Aorta (tissue), 5 donors: ENCODE data around the gene OR6V1. TPM values are rescaled to one million over a fixed set of nuclear protein-coding genes. Genes with fewer than 3 reads are reported as not detected.
A peak's percentile ranks its signal among the peaks of the same experiment; 100 is the strongest.

ENCODE experiments used
- ATAC-seq: fragments of 200-7000 bp; cut with Tn5 transposase; one replicate; pipeline ENCODE4 v1.9.1; 2022; ENCODE audit warnings: moderate library complexity; ENCODE audit not compliant: low FRiP score
- DNase-seq, 2 donors: peaks; one replicate each; pipeline ENCODE4 v3.0.0-alpha.2; 2020
- H3K27ac ChIP-seq, 2 donors: one replicate each; pipeline ENCODE4 v1.5.1; 2013; ENCODE audit warnings: low read length in 2 of 2, mild to moderate bottlenecking in 2 of 2, moderate library complexity in 2 of 2, control low read depth in 1 of 2, inconsistent platforms in 1 of 2, low read depth in 1 of 2
- H3K27me3 ChIP-seq, 2 donors: one replicate each; pipeline ENCODE4 v1.6.1; 2013; ENCODE audit warnings: control low read depth in 1 of 2, low read length in 1 of 2, mild to moderate bottlenecking in 1 of 2, moderate library complexity in 1 of 2; ENCODE audit not compliant: insufficient read depth in 2 of 2, control insufficient read depth in 1 of 2
- H3K36me3 ChIP-seq, 2 donors: one replicate each; pipeline ENCODE4 v1.6.1; 2013; ENCODE audit warnings: control low read depth in 1 of 2, low read length in 1 of 2, mild to moderate bottlenecking in 1 of 2; ENCODE audit not compliant: insufficient read depth in 2 of 2, control insufficient read depth in 1 of 2
- H3K4me1 ChIP-seq, 2 donors: one replicate each; pipeline ENCODE4 v1.6.1; 2013; ENCODE audit warnings: low read length in 2 of 2, control low read depth in 1 of 2, mild to moderate bottlenecking in 1 of 2, moderate library complexity in 1 of 2; ENCODE audit not compliant: insufficient read depth in 2 of 2, control insufficient read depth in 1 of 2
- H3K4me3 ChIP-seq, 2 donors: one replicate each; pipeline ENCODE4 v1.5.1; 2013; ENCODE audit warnings: low read length in 2 of 2, control low read depth in 1 of 2, mild to moderate bottlenecking in 1 of 2
- H3K9me3 ChIP-seq: one replicate; pipeline ENCODE4 v1.6.1; 2013; ENCODE audit warnings: mild to moderate bottlenecking, low read length; ENCODE audit not compliant: control insufficient read depth
- WGBS, 2 donors: extraction: QIAGEN DNeasy Blood & Tissue Kit; methylation state at CpG; one replicate each; pipeline ENCODE4 v1.1.7; 2013; 5-methylcytosine and 5-hydroxymethylcytosine counted together
- intact Hi-C, 2 donors: fragments of 100-400 bp; cut with DNase I; formaldehyde crosslinking; loops; one replicate each; pipeline versions ENCODE4 v1.14.2 to v1.15.0; 2022
- long read RNA-seq, 2 donors: library from polyadenylated mRNA; unstranded; transcript quantifications; one replicate each; pipeline ENCODE4 v2.0.0, GENCODE V29; 2020 to 2021
- polyA plus RNA-seq, 2 donors: library from polyadenylated mRNA; stranded (reverse); fragments of 200-250 nt; gene quantifications; one replicate each; pipeline ENCODE4 v1.2.3, GENCODE V29; 2013
- total RNA-seq, 2 donors: library from RNA; stranded (reverse); fragmentation: NEBNext Ultra II Directional; extraction: Animal tissue kit (Norgen Biotek cat#: 25700); gene quantifications; one replicate each; pipeline ENCODE4 v1.2.1, GENCODE V29; 2021
- donor health status: healthy with polysubstance abuse.
- donor health status: Bipolar disorder and iron deficiency.
- donor health status: DM: no; HTN: no; CAD: no.
- donor health status: DM: no; HTN: no; CAD: no.
- donor health status: DM: yes; HTN: yes; CAD: no.

OR6V1 gene
- total RNA-seq (not detected), polyA plus RNA-seq (not detected)
- long read RNA-seq, donor 1: 0 reads
- long read RNA-seq, donor 2: 0 reads

GRCh38 chr7:143052041-143052440 is at the start of gene OR6V1:
Gene OR6V1 (plus strand): TSS chr7:143052341. CDS start chr7:143052341, 0 bp downstream.
- H3K27ac ChIP-seq: no peak within 1 kb of the TSS
- 89 to 93% methylated on average over 4 of the region's 4 CpGs for WGBS, 2 donors
- H3K4me3 ChIP-seq: no peak within 1 kb of the TSS
- H3K9me3 ChIP-seq: no peaks in the 10 kb centered on the region
- ATAC-seq: no peak
- H3K36me3 ChIP-seq: no peaks in the 10 kb centered on the region
- H3K4me1 ChIP-seq: no peaks in the 10 kb centered on the region
- intact Hi-C loops: no loop called here
- no peaks in the 10 kb centered on the region for H3K27me3 ChIP-seq
- no peak for DNase-seq

GRCh38 chr7:143002898-143003297 is 49.2 kb upstream of the OR6V1 start:
- no peak for DNase-seq
- Histone ChIP-seq H3K36me3 (no peaks in the 10 kb centered on the region), H3K27ac (no peak overlapping the region), H3K4me3 (no peak overlapping the region), H3K9me3 (no peaks in the 10 kb centered on the region), H3K27me3 (no peaks in the 10 kb centered on the region), H3K4me1 (no peaks in the 10 kb centered on the region)
- 84 to 85% methylated on average over 5 of the region's 5 CpGs for WGBS, 2 donors
- ATAC-seq: no peak
- intact Hi-C loops: loop anchor here (2.0 to 5.0 kb wide), 2 partner anchors 148 to 151 kb away; partner anchors contain the start of gene EPHB6 (in 1 of the 2)

- no peaks in the 10 kb centered on the region for H3K4me1 ChIP-seq
- DNase-seq (no peak), ATAC-seq (peak; percentile 66)
- H3K9me3 ChIP-seq: no peaks in the 10 kb centered on the region
- H3K36me3 ChIP-seq: no peaks in the 10 kb centered on the region
- intact Hi-C loops: loop anchor here (2.0 to 5.0 kb wide), 2 partner anchors 149 to 151 kb away; partner anchors contain the start of gene EPHB6 (in 1 of the 2)
- no peak overlapping the region for H3K4me3 ChIP-seq
- WGBS, 2 donors: 32% methylated on average over 6 of the region's 6 CpGs
- no peak overlapping the region for H3K27ac ChIP-seq
- H3K27me3 ChIP-seq: no peaks in the 10 kb centered on the region
Measured at GRCh38 chr7:143003393-143004051, 48.6 kb upstream of the OR6V1 start.

GRCh38 chr7:143005632-143006260 is 46.4 kb upstream of the OR6V1 start:
- 70 to 74% methylated on average over 6 of the region's 6 CpGs for WGBS, 2 donors

GRCh38 chr7:143008007-143008901 is 43.9 kb upstream of the OR6V1 start:
- Histone ChIP-seq H3K4me1 (no peaks in the 10 kb centered on the region), H3K27ac (no peak overlapping the region), H3K36me3 (no peaks in the 10 kb centered on the region), H3K4me3 (no peak overlapping the region), H3K27me3 (no peaks in the 10 kb centered on the region), H3K9me3 (no peaks in the 10 kb centered on the region)
- WGBS, 2 donors: 43% methylated on average over 24 of the region's 24 CpGs
- DNase-seq: peak; percentile 83 to 93
- intact Hi-C loops: loop anchor here (1.0 to 2.0 kb wide), 2 partner anchors 205 to 207 kb away; no protein-coding TSS in a partner anchor
- peak; percentile 94 for ATAC-seq

More at GRCh38 chr7:143005632-143006260, 46.4 kb upstream of the OR6V1 start:
- ATAC-seq (no peak), DNase-seq (no peak)
- no peaks in the 10 kb centered on the region for H3K9me3 ChIP-seq
- intact Hi-C loops: no loop called here
- no peaks in the 10 kb centered on the region for H3K27me3 ChIP-seq
- H3K4me3 ChIP-seq: no peak overlapping the region
- H3K36me3 ChIP-seq: no peaks in the 10 kb centered on the region
- no peaks in the 10 kb centered on the region for H3K4me1 ChIP-seq
- no peak overlapping the region for H3K27ac ChIP-seq

- no peak for DNase-seq
- H3K9me3 ChIP-seq: no peaks in the 10 kb centered on the region
- no peaks in the 10 kb centered on the region for H3K27me3 ChIP-seq
- H3K27ac ChIP-seq: no peak overlapping the region
- intact Hi-C loops: no loop called here
- no peak overlapping the region for H3K4me3 ChIP-seq
- WGBS, 2 donors: 86 to 88% methylated on average over 7 of the region's 7 CpGs
- no peak for ATAC-seq
- no peaks in the 10 kb centered on the region for H3K36me3 ChIP-seq
- peaks cover 0 to 4% of the 10 kb centered on the region in 2 donors for H3K4me1 ChIP-seq
Measured at GRCh38 chr7:143012001-143012400, 40.1 kb upstream of the OR6V1 start.

GRCh38 chr7:143012409-143012808 is 39.7 kb upstream of the OR6V1 start:
- Histone ChIP-seq H3K27ac (no peak overlapping the region), H3K4me1 (peaks cover 0 to 4% of the 10 kb centered on the region in 2 donors), H3K36me3 (no peaks in the 10 kb centered on the region), H3K27me3 (no peaks in the 10 kb centered on the region), H3K9me3 (no peaks in the 10 kb centered on the region), H3K4me3 (no peak overlapping the region)
- DNase-seq (no peak), ATAC-seq (no peak)
- intact Hi-C loops: no loop called here
- 95 to 96% methylated on average over 4 of the region's 4 CpGs for WGBS, 2 donors

GRCh38 chr7:143013473-143013872 is 38.7 kb upstream of the OR6V1 start:
- DNase-seq (no peak), ATAC-seq (no peak)
- Histone ChIP-seq H3K4me1 (peaks cover 0 to 4% of the 10 kb centered on the region in 2 donors), H3K4me3 (no peak overlapping the region), H3K9me3 (no peaks in the 10 kb centered on the region), H3K27me3 (no peaks in the 10 kb centered on the region), H3K36me3 (no peaks in the 10 kb centered on the region), H3K27ac (no peak overlapping the region)
- WGBS, 2 donors: 88 to 90% methylated on average over 1 of the region's 1 CpG
- intact Hi-C loops: no loop called here
